Osteocyte (in vitro differentiated cells): Measurements from ENCODE around the gene MTF1. TPM values are rescaled to one million over a fixed set of nuclear protein-coding genes. Genes with fewer than 3 reads are reported as not detected.

Source experiments
- DNase-seq: peaks from one replicate; pipeline ENCODE4 v3.0.0; 2021; ENCODE audit warnings: mixed read lengths; ENCODE audit not compliant: unreplicated experiment; ENCODE audit errors: extremely low spot score
- H3K27ac Mint-ChIP-seq: one replicate; pipeline ENCODE4 v1.8.0; 2021; ENCODE audit warnings: mild to moderate bottlenecking, mixed read lengths; ENCODE audit not compliant: unreplicated experiment
- H3K27me3 Mint-ChIP-seq: one replicate; pipeline ENCODE4 v1.8.0; 2021; ENCODE audit warnings: mixed read lengths; ENCODE audit not compliant: unreplicated experiment
- H3K36me3 Mint-ChIP-seq: one replicate; pipeline ENCODE4 v1.8.0; 2021; ENCODE audit warnings: mixed read lengths; ENCODE audit not compliant: unreplicated experiment
- H3K4me1 Mint-ChIP-seq: one replicate; pipeline ENCODE4 v1.8.0; 2021; ENCODE audit warnings: mixed read lengths; ENCODE audit not compliant: unreplicated experiment
- H3K4me3 Mint-ChIP-seq: one replicate; pipeline ENCODE4 v1.8.0; 2021; ENCODE audit warnings: mild to moderate bottlenecking, moderate library complexity, mixed read lengths; ENCODE audit not compliant: unreplicated experiment
- H3K9me3 Mint-ChIP-seq: one replicate; pipeline ENCODE4 v1.8.0; 2021; ENCODE audit warnings: mixed read lengths; ENCODE audit not compliant: unreplicated experiment
- CTCF ChIP-seq: fragments of 200-600 bp; sonication (generic); IDR thresholded peaks from 2 replicates; pipeline ENCODE4 v1.5.0; 2021; ENCODE audit warnings: antibody characterized with exemption, mild to moderate bottlenecking, moderate library complexity
- total RNA-seq: library from RNA; stranded (reverse); gene quantifications from 2 replicates; pipeline ENCODE4 v1.2.1, GENCODE V29; 2021

The MTF1 gene
- total RNA-seq, 1 donor from 2014 or later: 16.9 TPM

DNA sequence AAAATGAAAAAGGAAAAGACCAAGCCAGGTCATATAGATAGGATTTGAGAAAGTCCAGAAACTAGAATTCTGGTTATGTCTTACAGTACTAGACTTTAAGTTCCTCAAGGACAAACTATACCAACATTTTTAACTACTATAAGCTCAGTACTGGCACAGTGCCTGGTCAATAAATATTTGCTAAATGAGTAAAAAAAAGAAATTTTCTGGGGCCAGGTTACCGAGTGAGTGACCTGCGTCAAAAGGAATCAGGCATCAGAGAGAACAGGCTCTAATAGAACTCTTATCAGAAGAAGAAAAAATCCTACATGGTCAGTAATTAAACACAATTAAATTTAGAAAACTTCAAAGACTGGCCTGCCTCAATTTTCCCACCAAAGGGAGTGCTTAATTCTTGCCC is 27.6 kb downstream of the MTF1 start:
- no peak for TF ChIP-seq CTCF
- H3K27me3 Mint-ChIP-seq: no peaks in the 10 kb centered on the region
- H3K36me3 Mint-ChIP-seq: peaks cover 58% of the 10 kb centered on the region
- no peaks in the 10 kb centered on the region for H3K4me1 Mint-ChIP-seq
- DNase-seq: no peak
- no peak overlapping the region for H3K4me3 Mint-ChIP-seq
- H3K9me3 Mint-ChIP-seq: no peaks in the 10 kb centered on the region
- H3K27ac Mint-ChIP-seq: no peak overlapping the region

DNA sequence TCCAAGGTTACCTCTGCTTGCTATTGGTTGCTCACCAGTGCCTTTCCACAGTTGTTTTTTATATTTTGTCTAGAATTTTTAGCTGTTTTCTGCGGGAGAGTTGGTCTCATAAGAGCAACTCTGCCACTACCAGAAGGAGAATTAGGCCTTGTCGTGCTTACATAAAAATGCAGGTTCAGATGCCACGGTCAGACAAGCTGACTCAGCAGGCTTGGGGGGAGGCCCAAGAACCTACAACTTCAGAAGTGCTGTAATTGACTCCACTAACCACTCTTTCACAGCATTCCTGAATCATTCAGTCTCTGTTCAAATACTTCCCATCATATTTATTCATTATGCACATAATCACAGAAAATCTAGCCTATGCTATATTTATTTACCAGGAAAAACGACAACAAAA is 28.3 kb downstream of the MTF1 start:
- H3K36me3 Mint-ChIP-seq: peaks cover 57% of the 10 kb centered on the region

DNA sequence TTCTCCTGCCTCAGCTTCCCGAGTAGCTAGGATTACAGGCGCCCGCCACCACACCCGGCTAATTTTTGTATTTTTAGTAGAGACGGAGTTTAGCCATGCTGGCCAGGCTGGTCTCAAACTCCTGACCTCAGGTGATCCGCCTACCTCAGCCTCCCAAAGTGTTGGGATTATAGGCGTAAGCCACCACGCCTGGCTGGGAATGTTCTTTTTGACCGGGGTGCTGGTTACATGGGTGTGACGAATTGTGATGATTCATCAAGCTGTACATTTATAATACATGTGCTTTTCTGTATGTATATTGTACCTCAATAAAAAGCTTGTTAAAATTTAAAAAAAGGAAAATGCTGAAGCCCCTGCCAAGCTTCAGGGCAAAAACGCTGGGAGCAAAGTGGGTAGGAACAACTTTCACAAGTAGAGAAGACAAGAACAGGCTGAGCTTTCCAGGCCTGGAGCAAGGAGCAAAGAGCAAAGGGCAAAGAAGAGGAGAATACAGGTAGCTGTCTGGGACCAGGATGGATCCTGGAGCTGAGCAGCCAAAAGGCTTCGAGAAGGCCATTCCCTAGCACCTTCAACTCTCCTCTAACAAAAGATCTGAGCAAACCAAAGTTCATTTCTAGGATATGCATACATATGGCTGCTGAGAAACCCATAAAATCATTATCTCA is 30.9 kb downstream of the MTF1 start:
- Mint-ChIP-seq H3K4me3 (no peak overlapping the region), H3K27ac (no peak overlapping the region), H3K9me3 (no peaks in the 10 kb centered on the region), H3K4me1 (no peaks in the 10 kb centered on the region), H3K27me3 (no peaks in the 10 kb centered on the region), H3K36me3 (peaks cover 40% of the 10 kb centered on the region)
- no peak for DNase-seq
- TF ChIP-seq CTCF: no peak

More for the DNA sequence above, 28.3 kb downstream of the MTF1 start:
- Mint-ChIP-seq H3K9me3 (no peaks in the 10 kb centered on the region), H3K4me3 (no peak overlapping the region), H3K4me1 (no peaks in the 10 kb centered on the region), H3K27ac (no peak overlapping the region), H3K27me3 (no peaks in the 10 kb centered on the region)
- TF ChIP-seq CTCF: no peak
- DNase-seq: no peak

GRCh38 chr1:37825506-37825905 is 33.9 kb downstream of the MTF1 start:
- no peak overlapping the region for H3K4me3 Mint-ChIP-seq
- H3K36me3 Mint-ChIP-seq: peaks cover 37% of the 10 kb centered on the region
- H3K27ac Mint-ChIP-seq: no peak overlapping the region
- no peaks in the 10 kb centered on the region for H3K27me3 Mint-ChIP-seq
- no peak for DNase-seq
- no peak for TF ChIP-seq CTCF
- no peaks in the 10 kb centered on the region for H3K4me1 Mint-ChIP-seq
- H3K9me3 Mint-ChIP-seq: no peaks in the 10 kb centered on the region

GRCh38 chr1:37824001-37824400 is 35.4 kb downstream of the MTF1 start:
- no peak for TF ChIP-seq CTCF
- H3K36me3 Mint-ChIP-seq: peaks cover 35% of the 10 kb centered on the region
- no peaks in the 10 kb centered on the region for H3K9me3 Mint-ChIP-seq
- no peak overlapping the region for H3K27ac Mint-ChIP-seq
- H3K4me1 Mint-ChIP-seq: no peaks in the 10 kb centered on the region
- H3K4me3 Mint-ChIP-seq: no peak overlapping the region
- DNase-seq: no peak
- no peaks in the 10 kb centered on the region for H3K27me3 Mint-ChIP-seq
